IPS DF 6.9 (cell line): ENCODE data around the gene BMP8B.

ENCODE experiments used
- DNase-seq: peaks from one replicate; pipeline ENCODE4 v3.0.0-alpha.2; 2013; ENCODE audit warnings: low read depth, low spot score
- H3K27ac ChIP-seq: one replicate; pipeline ENCODE4 v1.5.1; 2013; ENCODE audit warnings: low read length, control low read depth
- H3K27me3 ChIP-seq: 2 replicates; pipeline ENCODE4 v1.6.1; 2013; ENCODE audit warnings: mild to moderate bottlenecking, low read length; ENCODE audit not compliant: control insufficient read depth, insufficient read depth
- H3K36me3 ChIP-seq: 2 replicates; pipeline ENCODE4 v1.6.1; 2013; ENCODE audit warnings: low read length; ENCODE audit not compliant: control insufficient read depth, insufficient read depth
- H3K4me1 ChIP-seq: 2 replicates; pipeline ENCODE4 v1.6.1; 2013; ENCODE audit warnings: low read length; ENCODE audit not compliant: control insufficient read depth, insufficient read depth
- H3K4me3 ChIP-seq: 2 replicates; pipeline ENCODE4 v1.5.1; 2013; ENCODE audit warnings: mild to moderate bottlenecking, low read length
- H3K9me3 ChIP-seq: 2 replicates; pipeline ENCODE4 v1.6.1; 2013; ENCODE audit warnings: low read length, inconsistent platforms; ENCODE audit not compliant: control insufficient read depth, insufficient read depth
- whole genome bisulfite sequencing: extraction: QIAGEN DNeasy Blood & Tissue Kit; methylation state at CpG from one replicate; pipeline ENCODE4 v1.1.7; 2013; ENCODE audit warnings: mixed read lengths, missing lambda C conversion rate; ENCODE audit not compliant: insufficient read length, insufficient coverage; 5-methylcytosine and 5-hydroxymethylcytosine counted together

Gene BMP8B

GRCh38 chr1:39788758-39789570 is at the start of gene BMP8B:
Gene BMP8B (minus strand): TSS chr1:39788865. CDS start chr1:39788485, 380 bp downstream.
- Histone ChIP-seq H3K4me3 (peak within 1 kb of the TSS; percentile 56), H3K27ac (no peak within 1 kb of the TSS), H3K36me3 (no peaks in the 10 kb centered on the region), H3K9me3 (no peaks in the 10 kb centered on the region), H3K4me1 (0 out of 2 replicates have a peak, but pooled peaks cover 2% of the 10 kb centered on the region), H3K27me3 (peaks cover 19% of the 10 kb centered on the region; the same call in 1 of the 2 replicates)
- no peak for DNase-seq
- WGBS = no CpG with 5 or more reads among the region's 91 CpGs

GRCh38 chr1:39836595-39837110 is 48.0 kb upstream of the BMP8B start:
- Histone ChIP-seq H3K27ac (no peak overlapping the region), H3K4me1 (no peaks in the 10 kb centered on the region), H3K36me3 (peaks cover 3% of the 10 kb centered on the region; the same call in 1 of the 2 replicates), H3K9me3 (no peaks in the 10 kb centered on the region), H3K27me3 (no peaks in the 10 kb centered on the region; the same call in 1 of the 2 replicates), H3K4me3 (no peak overlapping the region)
- WGBS = no CpG with 5 or more reads among the region's 3 CpGs
- DNase-seq = no peak

GRCh38 chr1:39835935-39836594 is 47.4 kb upstream of the BMP8B start:
- Histone ChIP-seq H3K4me3 (no peak overlapping the region), H3K9me3 (no peaks in the 10 kb centered on the region), H3K4me1 (no peaks in the 10 kb centered on the region), H3K27ac (no peak overlapping the region), H3K36me3 (peaks cover 3% of the 10 kb centered on the region; the same call in 1 of the 2 replicates), H3K27me3 (no peaks in the 10 kb centered on the region; the same call in 1 of the 2 replicates)
- WGBS = no CpG with 5 or more reads among the region's 7 CpGs
- no peak for DNase-seq

- DNase-seq = no peak
- Histone ChIP-seq H3K4me1 (no peaks in the 10 kb centered on the region), H3K36me3 (peaks cover 3% of the 10 kb centered on the region; the same call in 1 of the 2 replicates), H3K4me3 (no peak overlapping the region), H3K27ac (no peak overlapping the region), H3K9me3 (no peaks in the 10 kb centered on the region), H3K27me3 (no peaks in the 10 kb centered on the region; the same call in 1 of the 2 replicates)
- no CpG with 5 or more reads among the region's 2 CpGs for WGBS
These were observed 46.4 kb upstream of the BMP8B start for GRCh38 chr1:39835110-39835509.

- DNase-seq = no peak
- Histone ChIP-seq H3K4me1 (no peaks in the 10 kb centered on the region), H3K9me3 (no peaks in the 10 kb centered on the region), H3K4me3 (no peak overlapping the region), H3K27ac (no peak overlapping the region), H3K27me3 (no peaks in the 10 kb centered on the region), H3K36me3 (no peaks in the 10 kb centered on the region; the same call in 1 of the 2 replicates)
- 100% methylated on average over 1 of the region's 9 CpGs for WGBS
These were observed 45.1 kb upstream of the BMP8B start for GRCh38 chr1:39833621-39834385.

GRCh38 chr1:39833121-39833520 is 44.5 kb upstream of the BMP8B start:
- no peaks in the 10 kb centered on the region for H3K4me1 ChIP-seq
- no peaks in the 10 kb centered on the region; the same call in 1 of the 2 replicates for H3K36me3 ChIP-seq
- no CpG with 5 or more reads among the region's 2 CpGs for WGBS
- no peaks in the 10 kb centered on the region for H3K9me3 ChIP-seq
- H3K27me3 ChIP-seq = no peaks in the 10 kb centered on the region
- DNase-seq = no peak
- H3K27ac ChIP-seq = no peak overlapping the region
- H3K4me3 ChIP-seq = no peak overlapping the region

GRCh38 chr1:39832294-39832693 is 43.6 kb upstream of the BMP8B start:
- WGBS = no CpG with 5 or more reads among the region's 6 CpGs

GRCh38 chr1:39829791-39830533 is 41.3 kb upstream of the BMP8B start:
- Histone ChIP-seq H3K27me3 (no peaks in the 10 kb centered on the region), H3K9me3 (no peaks in the 10 kb centered on the region), H3K4me3 (no peak overlapping the region), H3K4me1 (no peaks in the 10 kb centered on the region), H3K36me3 (no peaks in the 10 kb centered on the region), H3K27ac (no peak overlapping the region)
- DNase-seq = no peak
- no CpG with 5 or more reads among the region's 6 CpGs for WGBS

More at GRCh38 chr1:39832294-39832693, 43.6 kb upstream of the BMP8B start:
- Histone ChIP-seq H3K4me1 (no peaks in the 10 kb centered on the region), H3K9me3 (no peaks in the 10 kb centered on the region), H3K4me3 (no peak overlapping the region), H3K27ac (no peak overlapping the region), H3K36me3 (no peaks in the 10 kb centered on the region; the same call in 1 of the 2 replicates), H3K27me3 (no peaks in the 10 kb centered on the region)
- DNase-seq = no peak

- no peaks in the 10 kb centered on the region for H3K36me3 ChIP-seq
- H3K27me3 ChIP-seq = no peaks in the 10 kb centered on the region
- no peak overlapping the region for H3K4me3 ChIP-seq
- H3K9me3 ChIP-seq = no peaks in the 10 kb centered on the region
- no peak overlapping the region for H3K27ac ChIP-seq
- WGBS = no CpG with 5 or more reads among the region's 2 CpGs
- no peak for DNase-seq
- H3K4me1 ChIP-seq = no peaks in the 10 kb centered on the region
These were observed 40.1 kb upstream of the BMP8B start for GRCh38 chr1:39828734-39829133.
